GM23248 (cell line): ENCODE data around the gene NHS. TPM values are rescaled to one million over a fixed set of nuclear protein-coding genes. Genes with fewer than 3 reads are reported as not detected.

Source experiments
- DNase-seq: peaks from one replicate; pipeline ENCODE4 v3.0.0-alpha.2; 2015
- H2AFZ ChIP-seq: fragments of 200-600 bp; sonication (generic); 2 replicates; pipeline ENCODE4 v1.6.1; 2016; ENCODE audit warnings: antibody characterized with exemption
- H3F3A ChIP-seq: fragments of 200-600 bp; sonication (generic); 2 replicates; pipeline ENCODE4 v1.6.1; 2016; ENCODE audit warnings: mild to moderate bottlenecking, antibody characterized with exemption, mixed run types; ENCODE audit not compliant: insufficient read depth
- H3K27ac ChIP-seq: fragments of 200-600 bp; sonication (generic); 2 replicates; pipeline ENCODE4 v1.5.1; 2016; ENCODE audit warnings: mild to moderate bottlenecking
- H3K27me3 ChIP-seq: fragments of 200-600 bp; sonication (generic); replicated peaks from 2 replicates; pipeline ENCODE4 v1.6.1; 2016; ENCODE audit warnings: mild to moderate bottlenecking; ENCODE audit not compliant: insufficient read depth
- H3K36me3 ChIP-seq: fragments of 200-600 bp; sonication (generic); 2 replicates; pipeline ENCODE4 v1.6.1; 2016; ENCODE audit warnings: low read depth, mild to moderate bottlenecking
- H3K4me1 ChIP-seq: fragments of 200-600 bp; sonication (generic); 2 replicates; pipeline ENCODE4 v1.6.1; 2016; ENCODE audit warnings: mild to moderate bottlenecking; ENCODE audit not compliant: insufficient read depth
- H3K4me2 ChIP-seq: fragments of 200-600 bp; sonication (generic); one replicate; pipeline ENCODE4 v1.6.1; 2016; ENCODE audit warnings: mild to moderate bottlenecking; ENCODE audit not compliant: unreplicated experiment
- H3K4me3 ChIP-seq: fragments of 200-600 bp; sonication (generic); 2 replicates; pipeline ENCODE4 v1.5.1; 2016; ENCODE audit warnings: mild to moderate bottlenecking
- H3K79me2 ChIP-seq: fragments of 200-600 bp; sonication (generic); 2 replicates; pipeline ENCODE4 v1.6.1; 2016; ENCODE audit warnings: mild to moderate bottlenecking; ENCODE audit not compliant: insufficient read depth
- H3K9ac ChIP-seq: fragments of 200-600 bp; sonication (generic); 2 replicates; pipeline ENCODE4 v1.6.1; 2016; ENCODE audit warnings: mild to moderate bottlenecking
- H3K9me2 ChIP-seq: fragments of 200-600 bp; sonication (generic); 2 replicates; pipeline ENCODE4 v1.6.1; 2016; ENCODE audit warnings: mixed run types, mild to moderate bottlenecking, moderate library complexity; ENCODE audit not compliant: insufficient read depth
- H3K9me3 ChIP-seq: fragments of 200-600 bp; sonication (generic); one replicate; pipeline ENCODE4 v1.6.1; 2017; ENCODE audit warnings: low read depth
- H4K20me1 ChIP-seq: fragments of 200-600 bp; sonication (generic); 2 replicates; pipeline ENCODE4 v1.6.0; 2016; ENCODE audit not compliant: insufficient read depth
- EZH2 ChIP-seq: fragments of 200-600 bp; sonication (generic); IDR thresholded peaks from 2 replicates; pipeline ENCODE4 v1.6.1; 2018; ENCODE audit warnings: antibody characterized with exemption, mild to moderate bottlenecking; ENCODE audit not compliant: insufficient read depth, poor library complexity, severe bottlenecking
- EZH2phosphoT487 ChIP-seq: fragments of 200-600 bp; sonication (generic); IDR thresholded peaks from 2 replicates; pipeline ENCODE4 v1.6.1; 2018; ENCODE audit warnings: antibody characterized with exemption, moderate library complexity, mild to moderate bottlenecking, low read depth; ENCODE audit not compliant: insufficient read depth
- WGBS, 2 experiments: methylation state at CpG; one replicate each; pipeline ENCODE4 v1.1.6; 2015 to 2017; ENCODE audit warnings: low lambda C conversion rate in 2 of 2, low coverage in 1 of 2; ENCODE audit errors: missing lambda C conversion rate in 2 of 2; 5-methylcytosine and 5-hydroxymethylcytosine counted together
- in situ Hi-C: fragments of 300-500 bp; cut with MboI; formaldehyde crosslinking; loops from 2 replicates; pipeline ENCODE4 v1.15.0; 2020
- polyA plus RNA-seq: library from polyadenylated mRNA; unstranded; fragments of >200 nt; fragmentation: Nextera tagmentation; extraction: Ambion mirVana; gene quantifications from 2 replicates; pipeline ENCODE4 v1.2.1, GENCODE V29; 2016
- total RNA-seq: library from RNA; depleted of rRNA; stranded (reverse); fragments of >200 nt; shearing (Covaris generic); gene quantifications from 2 replicates; pipeline ENCODE4 v1.2.3, GENCODE V29; 2014

NHS gene
- total and polyA plus RNA-seq, 2 experiments from 2014 or later = 1.0 to 5.6 TPM

DNA sequence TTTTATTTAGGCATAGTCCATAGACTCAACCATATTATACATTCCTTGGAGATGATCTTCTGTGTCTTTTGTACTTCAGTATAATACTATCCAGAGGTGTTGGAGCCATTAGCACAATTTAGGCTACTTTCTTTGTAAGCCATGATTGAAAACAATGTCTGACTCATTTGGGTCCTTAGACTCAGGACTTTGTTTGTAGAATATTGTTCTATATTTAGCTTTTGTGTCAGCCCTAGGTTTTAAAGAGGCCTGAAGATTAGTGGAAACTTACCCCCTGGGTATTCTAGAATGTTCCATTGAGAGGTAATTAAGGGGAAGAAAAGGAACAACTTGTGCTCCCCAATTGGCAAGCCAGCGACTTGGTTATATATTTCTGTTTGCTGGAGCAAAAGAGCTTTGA is 217.1 kb downstream of the NHS start:
- H4K20me1 ChIP-seq = no peaks in the 10 kb centered on the region
- peak; percentile 53 for DNase-seq
- H3K79me2 ChIP-seq = peaks cover 7% of the 10 kb centered on the region; the same call in 1 of the 2 replicates
- H3K27me3 ChIP-seq = no peaks in the 10 kb centered on the region
- no peaks in the 10 kb centered on the region for H3K9me2 ChIP-seq
- 0 out of 2 replicates have a peak overlapping the region, but pooled peaks have one; percentile 34 for H2AFZ ChIP-seq
- peak overlapping the region; percentile 80 for H3K27ac ChIP-seq
- no peaks in the 10 kb centered on the region for H3K36me3 ChIP-seq
- H3K9me3 ChIP-seq = no peaks in the 10 kb centered on the region
- in situ Hi-C loops = no loop called here
- H3F3A ChIP-seq = peaks cover 22% of the 10 kb centered on the region
- H3K9ac ChIP-seq = peak overlapping the region; percentile 68
- H3K4me1 ChIP-seq = peaks cover 36% of the 10 kb centered on the region
- TF ChIP-seq EZH2phosphoT487 (no peak), EZH2 (no peak)
- peak overlapping the region; percentile 72 for H3K4me3 ChIP-seq
- H3K4me2 ChIP-seq = peak overlapping the region; percentile 92
- WGBS, 2 experiments = 0% methylated on average over 1 of the region's 1 CpG

DNA sequence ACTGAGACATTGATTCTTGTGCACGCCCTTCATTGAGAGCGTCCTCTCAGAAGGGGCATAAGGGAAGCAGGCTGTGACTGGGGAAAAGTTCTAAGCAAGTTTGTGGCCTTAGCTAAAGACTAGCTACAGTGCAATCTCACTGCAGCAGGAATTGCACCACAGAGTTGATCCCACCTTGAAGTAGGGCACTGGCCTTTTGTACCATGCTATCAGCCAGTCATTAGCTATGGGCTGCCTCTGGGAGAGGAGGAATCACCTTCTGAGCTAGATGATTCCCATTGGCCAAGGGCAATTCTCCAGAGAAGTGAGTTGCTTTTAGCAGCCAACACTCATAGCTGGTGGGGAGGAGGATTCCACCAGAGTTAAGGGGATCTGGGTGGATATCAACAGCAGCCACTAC is 219.7 kb downstream of the NHS start:
- H3K27ac ChIP-seq = no peak overlapping the region
- peaks cover 36% of the 10 kb centered on the region for H3K4me1 ChIP-seq
- DNase-seq = no peak
- no peaks in the 10 kb centered on the region for H3K36me3 ChIP-seq
- no peak for TF ChIP-seq EZH2phosphoT487
- no peak for TF ChIP-seq EZH2
- no peaks in the 10 kb centered on the region for H4K20me1 ChIP-seq
- no peaks in the 10 kb centered on the region for H3K9me3 ChIP-seq
- H3K79me2 ChIP-seq = peaks cover 2% of the 10 kb centered on the region; the same call in 1 of the 2 replicates
- no peak overlapping the region for H2AFZ ChIP-seq
- no peak overlapping the region for H3K4me3 ChIP-seq
- H3K9ac ChIP-seq = no peak overlapping the region
- in situ Hi-C loops = no loop called here
- peaks cover 22% of the 10 kb centered on the region for H3F3A ChIP-seq
- no peaks in the 10 kb centered on the region for H3K9me2 ChIP-seq
- no peaks in the 10 kb centered on the region for H3K27me3 ChIP-seq
- 96 to 100% methylated on average over 2 of the region's 2 CpGs for WGBS, 2 experiments
- no peak overlapping the region for H3K4me2 ChIP-seq

DNA sequence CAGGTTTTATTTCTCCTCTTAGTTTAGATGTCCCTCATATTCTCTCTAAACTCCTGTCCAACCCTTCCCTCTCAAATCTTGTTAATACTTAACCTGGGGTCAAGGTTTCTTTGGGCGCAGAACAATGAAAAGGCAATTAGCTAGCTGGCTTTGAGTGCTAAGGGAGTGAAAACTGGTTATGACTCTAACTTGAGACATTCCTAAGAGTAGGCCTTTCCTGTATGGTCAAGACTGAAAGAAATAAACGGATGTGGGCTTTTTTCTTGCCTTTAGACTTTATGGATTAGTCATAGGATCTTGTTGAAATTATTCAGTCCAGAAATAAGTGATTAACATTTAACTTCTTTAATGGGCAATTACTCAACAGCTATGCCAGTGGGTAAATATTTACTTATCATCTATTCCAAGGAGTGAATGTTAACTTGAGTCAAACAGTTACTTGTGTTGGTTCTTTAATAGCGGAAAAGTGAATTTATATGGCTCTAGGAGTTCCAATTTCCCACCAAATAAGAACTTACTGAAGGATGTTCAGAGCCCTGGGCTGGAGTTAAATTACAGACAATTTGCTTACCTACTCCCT is 220.5 kb downstream of the NHS start:
- Histone ChIP-seq H3K4me1 (peaks cover 36% of the 10 kb centered on the region), H3K4me3 (no peak overlapping the region), H3K9me2 (no peaks in the 10 kb centered on the region), H3F3A (peaks cover 22% of the 10 kb centered on the region), H2AFZ (no peak overlapping the region), H3K4me2 (no peak overlapping the region), H3K9me3 (no peaks in the 10 kb centered on the region), H3K36me3 (no peaks in the 10 kb centered on the region), H3K9ac (no peak overlapping the region), H3K79me2 (no peaks in the 10 kb centered on the region), H3K27ac (peak overlapping the region; percentile 41), H4K20me1 (no peaks in the 10 kb centered on the region), H3K27me3 (no peaks in the 10 kb centered on the region)
- in situ Hi-C loops = no loop called here
- peak; percentile 73 for DNase-seq
- TF ChIP-seq EZH2phosphoT487 = 0 out of 2 replicates have a peak, but pooled peaks have one; percentile 32
- TF ChIP-seq EZH2 = no peak
- 15 to 18% methylated on average over 3 of the region's 3 CpGs for WGBS, 2 experiments

DNA sequence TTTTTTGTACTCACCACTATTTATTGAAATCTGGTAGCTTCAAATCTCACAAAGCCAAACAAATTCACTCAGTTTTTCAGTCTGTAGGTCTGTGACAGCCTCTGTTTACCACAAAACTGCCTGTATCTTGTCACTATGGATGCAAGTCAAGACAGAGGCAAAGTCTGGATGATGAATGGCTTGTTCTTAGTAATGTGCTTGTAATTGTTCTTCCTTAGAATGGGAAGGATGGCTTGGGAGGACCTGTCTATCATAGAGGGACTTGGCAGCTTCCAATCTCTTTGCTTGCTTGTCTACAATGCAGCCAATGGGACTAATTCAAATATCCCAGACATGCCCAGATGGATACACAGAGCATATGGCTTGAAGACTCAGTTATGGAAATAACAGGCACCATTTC is 221.1 kb downstream of the NHS start:
- H3K27ac ChIP-seq = peak overlapping the region; percentile 41
- H2AFZ ChIP-seq = no peak overlapping the region
- no peaks in the 10 kb centered on the region for H3K27me3 ChIP-seq
- no peaks in the 10 kb centered on the region for H3K79me2 ChIP-seq
- no peak for TF ChIP-seq EZH2phosphoT487
- TF ChIP-seq EZH2 = no peak
- no peaks in the 10 kb centered on the region for H3K9me2 ChIP-seq
- no peak overlapping the region for H3K4me2 ChIP-seq
- no peaks in the 10 kb centered on the region for H3K9me3 ChIP-seq
- H3K36me3 ChIP-seq = no peaks in the 10 kb centered on the region
- DNase-seq = no peak
- peaks cover 31% of the 10 kb centered on the region for H3K4me1 ChIP-seq
- peaks cover 22% of the 10 kb centered on the region for H3F3A ChIP-seq
- in situ Hi-C loops = no loop called here
- no peaks in the 10 kb centered on the region for H4K20me1 ChIP-seq
- no peak overlapping the region for H3K9ac ChIP-seq
- no peak overlapping the region for H3K4me3 ChIP-seq
